ELF-1 (cell line): ENCODE measurements around the gene SLC46A1.

Experiments
- DNase-seq: peaks from one replicate; pipeline ENCODE4 v3.0.0-alpha.2; 2016; ENCODE audit warnings: low read depth, low spot score

The SLC46A1 gene

DNA sequence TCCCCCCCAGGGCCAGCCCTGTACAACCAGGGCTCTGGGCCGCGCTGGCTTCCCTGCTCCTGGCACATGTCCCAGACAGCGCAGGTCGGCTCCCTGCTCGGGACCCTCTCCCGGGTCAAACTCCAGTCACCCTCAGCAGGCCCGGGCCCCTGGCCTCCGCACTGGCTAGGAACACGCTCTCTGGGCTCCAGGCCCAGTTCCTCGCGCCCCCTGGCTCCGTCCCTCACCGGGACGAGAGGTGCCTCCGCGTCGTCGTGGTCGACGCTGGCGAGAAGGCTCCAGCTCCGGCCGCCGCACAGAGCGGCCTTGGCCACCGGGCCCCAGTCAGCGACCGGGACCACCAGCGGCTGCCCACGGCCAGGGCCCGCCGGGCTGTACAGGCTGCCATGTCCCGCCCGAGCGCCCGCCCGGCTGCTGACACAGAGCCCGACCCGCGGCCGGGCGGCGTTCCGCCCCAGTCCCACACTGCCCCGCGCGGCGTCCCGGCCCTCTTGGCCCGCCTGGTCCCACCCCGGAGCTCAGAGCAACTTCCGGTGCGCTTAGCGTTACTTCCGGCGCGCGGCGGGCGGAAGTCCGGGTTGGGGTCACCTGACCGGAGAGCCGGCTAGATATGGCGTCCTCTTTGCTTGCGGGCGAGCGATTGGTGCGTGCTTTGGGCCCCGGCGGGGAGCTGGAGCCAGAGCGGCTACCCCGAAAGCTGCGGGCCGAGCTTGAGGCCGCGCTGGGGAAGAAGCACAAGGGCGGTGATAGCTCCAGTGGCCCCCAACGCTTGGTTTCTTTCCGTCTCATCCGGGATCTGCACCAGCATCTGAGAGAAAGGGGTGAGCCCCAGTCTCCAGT, 48.7 kb downstream of the SLC46A1 start, which contains the start of gene POLDIP2:
Gene POLDIP2, minus strand, starts transcription at position 467 of the 840 bp plus-strand sequence. Its CDS starts 79 bp downstream, at position 388.
- peak; percentile 95 for DNase-seq

DNA sequence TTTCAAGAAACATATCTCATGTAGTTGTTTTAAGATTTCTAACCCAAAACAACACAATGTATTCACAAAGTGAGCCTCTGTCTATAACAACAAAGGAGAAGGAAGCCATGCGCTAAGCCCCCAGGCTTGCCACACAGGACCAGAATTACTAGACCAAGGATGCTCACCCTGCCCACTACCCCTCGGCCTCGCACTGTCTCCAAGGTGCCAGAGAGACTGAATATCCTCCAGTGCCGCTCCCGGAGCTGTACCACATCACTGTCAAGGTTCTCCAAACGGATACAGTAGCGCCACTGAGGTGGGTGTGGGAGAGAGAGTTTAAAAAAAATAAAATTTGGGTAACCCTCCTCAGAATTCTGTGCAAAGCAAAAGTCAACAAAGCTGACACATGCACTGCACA, 55.7 kb downstream of the SLC46A1 start:
- DNase-seq = no peak

DNA sequence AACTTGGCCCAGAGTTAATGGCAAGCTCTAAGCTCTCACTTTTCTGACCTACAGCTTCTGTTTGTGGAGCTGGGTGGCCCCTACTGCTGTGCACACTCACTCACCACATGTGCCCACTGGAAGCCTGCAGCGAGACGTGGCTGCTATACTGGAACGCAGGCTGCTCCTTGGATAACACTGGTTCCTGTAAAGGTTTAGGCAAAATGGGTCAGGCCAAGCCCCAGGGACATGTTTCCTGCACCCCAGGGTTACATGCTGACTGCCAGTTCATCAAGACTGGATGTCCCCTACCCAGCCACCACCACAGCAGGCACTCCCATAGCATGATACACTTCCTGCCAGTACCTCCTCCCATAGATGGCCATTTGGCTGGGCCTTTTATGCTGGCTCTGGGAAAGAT, 57.0 kb downstream of the SLC46A1 start:
- DNase-seq = no peak

GRCh38 chr17:28347261-28347891, 58.6 kb downstream of the SLC46A1 start:
- no peak for DNase-seq

- DNase-seq = peak; percentile 22
These were observed 59.2 kb downstream of the SLC46A1 start for GRCh38 chr17:28346746-28347246.

DNA sequence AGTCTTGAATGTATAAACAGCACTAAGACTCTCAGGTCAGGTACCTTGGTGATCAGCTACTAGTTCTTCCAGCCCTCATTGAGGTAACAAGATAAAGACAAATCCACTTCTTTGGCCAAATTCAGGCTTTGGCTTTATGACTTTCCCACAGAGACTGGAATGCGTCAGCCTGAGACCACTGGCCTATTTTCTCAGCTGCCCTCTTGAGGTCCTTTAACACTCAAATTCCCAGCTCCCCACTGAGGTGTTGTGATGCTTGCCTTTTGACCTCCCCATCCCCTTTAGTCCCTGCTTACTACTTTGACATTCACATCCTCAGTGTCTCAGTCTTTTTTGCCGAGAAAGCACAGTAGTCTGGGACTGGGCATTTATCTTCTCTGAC, 59.8 kb downstream of the SLC46A1 start:
- no peak for DNase-seq

- no peak for DNase-seq
These were observed 60.4 kb downstream of the SLC46A1 start for GRCh38 chr17:28345419-28346198.
